Fibroblast of upper back skin (primary cell): ENCODE results near the gene POC1A.

Source experiments
- DNase-seq: peaks from one replicate; pipeline ENCODE4 v3.0.0-alpha.2; 2013

Gene POC1A

GRCh38 chr3:52126036-52126435, 28.2 kb downstream of the POC1A start:
- no peak for DNase-seq

DNA sequence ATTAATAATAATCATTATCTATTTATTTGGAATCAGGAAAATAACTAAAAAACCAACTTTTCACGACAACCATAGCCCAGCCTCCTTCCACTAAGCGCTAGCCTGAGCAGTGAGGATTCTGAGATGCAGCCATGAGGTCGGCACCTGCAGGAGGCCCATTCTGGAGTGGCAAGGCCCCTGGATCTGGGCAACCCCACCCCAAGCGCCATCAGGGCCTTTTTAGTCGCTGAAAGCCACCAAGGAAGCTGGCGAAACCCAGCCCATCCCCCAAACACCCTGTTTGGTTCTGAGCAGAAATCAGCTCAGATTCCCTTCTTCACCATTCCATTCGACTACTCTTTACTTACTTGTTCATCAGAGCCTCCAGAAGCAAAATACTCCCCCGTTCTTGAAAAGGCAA, 29.5 kb downstream of the POC1A start:
- DNase-seq: no peak

GRCh38 chr3:52124126-52124525, 30.1 kb downstream of the POC1A start:
- no peak for DNase-seq

DNA sequence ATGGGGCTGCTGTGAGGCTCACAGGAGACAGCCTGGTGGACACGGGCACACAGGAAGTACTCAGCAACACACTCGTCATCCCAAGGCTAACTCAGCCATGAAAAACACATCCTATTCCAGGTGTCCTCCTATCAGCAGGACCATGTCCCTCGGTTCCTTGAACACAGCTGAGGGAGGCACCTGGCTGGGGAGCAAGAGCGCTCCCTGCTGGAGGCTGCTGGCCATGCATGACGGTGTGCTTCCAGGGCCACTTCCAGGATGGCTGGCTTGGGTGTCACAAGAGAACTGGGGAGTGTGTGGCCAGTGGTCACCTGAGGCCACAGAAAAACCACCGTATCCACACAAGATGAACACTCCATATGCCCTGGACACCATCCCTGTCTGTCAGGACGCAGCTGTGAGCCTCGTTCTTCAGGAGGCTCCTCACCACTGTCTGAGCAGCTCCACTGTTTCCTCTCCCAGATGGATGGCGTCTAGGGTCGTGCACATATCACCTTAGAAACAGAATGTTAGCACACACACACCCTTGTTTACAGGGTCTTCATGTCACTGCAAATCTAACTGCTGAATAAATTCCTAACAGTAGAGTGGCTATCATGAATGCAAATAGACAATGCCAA, 31.0 kb downstream of the POC1A start:
- peak; percentile 57 for DNase-seq

DNA sequence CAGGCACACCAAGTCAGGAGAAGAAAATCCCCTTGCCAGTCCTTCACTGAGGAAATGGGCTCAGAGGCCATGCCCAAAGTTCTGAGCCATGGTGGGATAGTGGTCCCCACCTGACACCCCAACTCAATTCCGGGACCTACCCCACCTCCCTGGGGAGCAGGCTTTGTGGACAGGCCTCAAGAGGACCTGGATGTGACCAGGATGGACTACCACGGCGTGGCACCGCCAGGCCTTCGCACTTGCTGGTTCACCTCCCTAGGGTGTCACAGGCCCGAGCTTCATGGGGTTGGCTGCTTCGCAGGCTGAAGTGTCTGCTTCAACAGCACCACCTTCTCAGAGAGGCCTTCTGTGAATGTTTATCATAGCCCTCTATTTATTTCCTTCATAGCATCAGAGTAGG, 31.7 kb downstream of the POC1A start:
- DNase-seq: no peak

- no peak for DNase-seq
Observed at GRCh38 chr3:52121813-52122212, 32.4 kb downstream of the POC1A start.

- no peak for DNase-seq
Observed at GRCh38 chr3:52121464-52121805, 32.8 kb downstream of the POC1A start.

DNA sequence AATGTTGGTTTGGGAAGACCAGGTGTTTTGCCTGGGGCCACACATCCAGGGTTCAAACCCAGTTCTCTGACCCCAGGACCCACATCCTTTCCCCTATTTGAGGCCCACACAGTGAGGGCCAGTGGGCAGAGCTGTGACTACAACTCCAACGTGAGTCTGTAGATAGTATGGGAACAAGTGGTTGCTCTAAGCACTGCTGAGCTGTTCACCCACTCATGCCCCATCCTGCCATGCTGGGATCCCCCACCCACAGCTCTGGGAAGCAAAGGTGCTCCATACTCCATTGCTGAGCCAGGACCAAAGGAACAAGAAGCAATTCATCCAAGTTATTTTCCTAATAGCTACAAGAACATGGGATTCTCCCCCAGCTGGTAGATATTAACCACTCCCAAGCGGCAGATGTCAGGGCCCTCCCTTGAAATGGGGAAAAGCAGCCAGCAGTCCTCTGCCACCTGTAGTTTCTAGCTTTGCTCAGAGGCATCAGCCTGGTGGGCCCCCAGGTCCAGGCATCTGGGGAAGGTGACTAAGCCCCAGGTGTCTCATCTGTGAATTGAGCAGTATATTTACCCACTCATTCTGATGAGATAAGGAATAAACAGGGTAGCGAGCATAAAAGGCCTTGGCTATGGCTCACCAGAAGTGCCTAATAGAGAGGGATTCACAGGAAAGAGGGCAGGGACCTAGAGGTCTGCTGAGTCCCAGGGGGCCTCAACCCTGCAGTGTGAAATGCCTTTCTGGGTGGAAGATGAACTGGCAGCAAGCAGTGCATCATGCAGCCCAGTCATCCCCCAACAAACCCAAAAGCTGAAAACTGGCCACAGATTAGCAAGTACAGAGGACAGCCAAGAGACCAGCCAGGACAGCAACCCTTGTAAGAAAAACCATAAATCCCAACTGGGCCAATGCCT, 33.4 kb downstream of the POC1A start:
- peak; percentile 9 for DNase-seq

DNA sequence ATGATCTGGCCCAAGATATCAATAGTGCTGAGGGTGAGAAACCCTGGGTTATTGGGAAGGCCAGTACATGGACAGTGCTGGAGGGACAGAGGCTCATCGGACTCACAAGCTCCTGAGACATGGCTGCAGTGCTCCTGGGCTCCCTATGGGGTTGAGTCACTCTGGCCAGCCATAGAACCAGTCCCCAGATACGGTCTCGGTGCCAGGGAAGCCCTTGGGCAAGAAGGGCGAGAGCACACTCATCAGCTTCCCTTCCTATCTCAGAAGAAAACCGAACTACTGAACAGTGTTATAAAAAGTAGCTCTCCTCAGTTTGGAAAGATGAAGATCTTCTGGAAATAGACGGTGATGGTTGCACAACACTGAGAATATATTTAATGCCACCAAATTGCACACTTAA, 34.4 kb downstream of the POC1A start:
- no peak for DNase-seq

DNA sequence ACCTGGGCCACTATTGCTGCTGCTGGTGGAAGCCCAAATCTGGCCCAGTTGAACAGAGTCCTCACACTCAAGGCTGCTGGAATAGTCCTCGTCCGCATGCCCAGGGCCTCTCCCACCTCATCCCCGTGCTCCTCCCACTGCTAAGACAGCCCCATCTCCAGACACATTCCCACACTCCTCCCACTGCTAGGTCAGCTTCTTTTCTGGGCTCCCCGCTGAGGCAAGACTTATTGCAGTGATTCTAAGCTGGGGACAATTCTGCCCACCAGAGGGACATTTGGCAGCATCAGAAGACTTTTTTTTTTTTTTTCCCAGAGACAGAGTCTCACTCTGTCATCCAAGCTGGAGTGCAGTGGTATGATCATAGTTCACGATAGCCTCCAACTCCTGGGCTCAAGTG, 35.1 kb downstream of the POC1A start:
- no peak for DNase-seq

DNA sequence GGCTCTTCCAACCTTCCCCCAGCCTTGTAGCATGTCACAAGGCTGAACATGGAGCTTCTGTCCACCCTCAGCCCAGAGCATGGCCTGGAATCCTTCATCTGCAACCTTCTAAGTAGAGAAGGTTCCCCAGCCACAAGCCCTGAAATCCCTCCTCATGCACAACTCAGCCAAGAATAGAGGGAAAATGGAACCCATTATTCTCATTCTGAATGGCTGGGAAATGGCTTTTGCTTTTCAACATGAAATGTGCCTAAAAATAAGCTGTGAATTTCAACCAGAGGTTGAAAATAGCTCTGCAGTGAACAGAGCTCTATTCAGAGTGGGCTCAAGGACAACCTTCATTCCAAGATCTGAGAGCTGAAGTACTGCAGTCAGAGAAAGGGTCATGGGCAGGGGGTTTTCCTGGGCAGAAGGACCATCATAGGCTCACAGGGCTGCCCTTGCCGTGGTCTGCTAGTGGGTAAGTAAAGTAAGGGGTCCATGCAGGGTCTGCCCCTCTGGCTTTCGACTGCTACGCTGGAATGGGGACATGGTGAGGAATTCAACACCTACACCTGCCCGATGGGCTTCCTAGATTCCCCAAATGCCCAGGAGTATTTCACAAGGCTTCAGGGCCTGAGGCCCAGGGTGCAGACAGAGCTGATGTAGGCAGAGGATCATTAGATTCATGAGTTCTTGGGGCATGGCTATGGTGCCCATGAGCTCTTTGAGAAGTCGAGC, 35.9 kb downstream of the POC1A start:
- DNase-seq: no peak

DNA sequence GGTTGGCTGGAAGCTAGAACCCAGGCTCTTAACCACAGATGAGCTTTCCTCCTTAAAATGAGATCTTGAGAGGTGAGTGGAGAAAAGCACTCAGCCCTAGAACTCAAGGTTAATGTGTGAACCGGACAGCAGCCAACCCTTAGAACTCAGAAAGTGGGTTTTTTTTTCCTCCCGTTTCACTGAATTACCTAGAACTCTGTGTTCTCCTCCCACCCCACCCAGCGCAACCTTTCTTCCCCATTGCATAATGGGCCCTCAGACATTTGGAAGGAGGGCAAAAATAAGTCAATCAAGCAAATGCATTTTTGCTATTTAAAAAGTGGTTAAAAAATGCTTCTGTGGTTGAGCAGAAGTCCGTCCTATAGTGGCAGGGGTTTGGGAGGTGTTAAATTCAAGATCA, 36.7 kb downstream of the POC1A start:
- no peak for DNase-seq

DNA sequence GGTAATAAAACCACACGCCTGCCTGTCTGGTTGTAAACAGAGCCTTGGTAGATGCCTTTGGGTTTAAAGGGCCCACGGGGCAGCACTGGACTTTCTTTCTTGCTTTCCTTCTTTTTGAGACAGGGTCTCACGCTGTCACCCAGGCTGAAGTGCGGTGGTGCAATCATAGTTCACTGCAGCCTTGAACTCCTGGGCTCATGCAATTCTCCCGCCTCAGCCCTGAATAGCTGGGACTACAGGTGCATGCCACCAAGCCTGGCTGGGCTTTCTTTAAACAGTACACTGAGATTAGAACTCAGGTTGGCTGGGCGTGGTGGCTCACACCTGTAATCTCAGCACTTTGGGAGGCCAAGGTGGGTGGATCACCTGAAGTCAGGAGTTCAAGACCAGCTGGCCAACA, 42.2 kb downstream of the POC1A start:
- DNase-seq: no peak

- no peak for DNase-seq
Observed at GRCh38 chr3:52110502-52110901, 43.7 kb downstream of the POC1A start.

- no peak for DNase-seq
Observed at GRCh38 chr3:52109611-52110301, 44.5 kb downstream of the POC1A start.

DNA sequence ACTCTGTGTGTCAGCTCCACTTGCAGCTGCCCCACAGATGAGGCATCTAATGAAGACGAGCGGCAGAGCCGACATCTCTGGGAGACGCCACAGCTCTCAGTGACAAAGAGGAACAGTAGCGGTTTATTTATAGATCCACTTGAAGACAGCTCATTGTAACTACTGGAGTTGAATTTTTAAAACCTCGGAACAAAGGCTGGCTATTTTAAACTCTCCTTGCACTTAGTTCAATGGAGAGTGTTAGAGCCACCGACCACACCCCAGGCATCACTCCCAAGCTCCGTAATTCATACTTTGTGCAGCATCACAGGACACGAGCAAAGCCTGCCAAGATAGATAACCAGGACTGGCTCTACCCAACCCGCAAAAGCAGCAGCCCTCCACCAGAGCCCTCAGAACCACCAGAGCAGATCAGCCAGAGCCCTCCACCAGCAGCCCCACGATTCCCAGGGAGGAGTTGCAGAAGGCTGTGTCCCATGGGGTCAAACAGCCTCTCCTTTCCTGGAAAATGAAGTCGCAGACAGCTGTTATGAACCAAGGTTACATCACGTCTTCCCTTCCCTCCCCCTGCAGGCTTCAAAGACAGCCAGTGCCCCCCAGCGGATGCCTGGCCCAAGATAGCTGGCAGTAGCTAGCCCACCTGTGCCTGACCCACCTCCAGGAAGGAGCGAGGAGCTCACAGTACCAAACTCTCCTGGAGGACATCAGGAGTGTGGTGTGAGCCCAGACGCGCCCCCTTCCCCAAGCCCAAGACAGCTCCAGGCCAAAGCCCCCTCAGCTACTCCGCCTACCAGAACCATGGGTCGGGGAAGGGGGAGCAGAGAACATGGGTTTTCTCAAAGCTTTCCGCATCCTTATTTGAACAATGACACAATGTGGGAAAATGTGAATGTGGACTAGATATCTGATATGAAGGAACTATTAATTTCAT, 45.7 kb downstream of the POC1A start:
- peak; percentile 70 for DNase-seq

GRCh38 chr3:52106951-52107611, 47.1 kb downstream of the POC1A start:
- DNase-seq: no peak

GRCh38 chr3:52104684-52105640, 49.3 kb downstream of the POC1A start:
- no peak for DNase-seq

GRCh38 chr3:52102934-52103333, 51.3 kb downstream of the POC1A start:
- no peak for DNase-seq

DNA sequence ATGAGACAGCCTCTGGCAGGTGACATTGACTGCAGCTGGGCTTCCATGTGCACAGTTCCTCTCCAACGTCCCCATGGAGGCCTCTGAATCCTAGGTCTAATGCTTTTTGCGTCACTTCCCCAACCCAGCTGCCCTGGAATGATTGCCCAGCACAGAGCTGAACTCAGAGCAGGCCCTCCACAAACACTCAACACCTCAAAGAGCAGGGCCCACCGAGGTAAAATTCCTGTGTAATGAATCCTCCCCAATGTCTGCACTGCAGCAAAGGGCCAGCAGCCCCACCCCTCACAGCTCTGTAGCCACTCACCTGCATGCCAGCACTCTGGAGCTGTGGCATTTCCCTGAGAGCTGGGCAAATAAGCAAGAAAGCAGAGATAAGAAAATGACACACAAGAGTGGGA, 55.2 kb downstream of the POC1A start:
- no peak for DNase-seq
